Peyer's patch (tissue), 4 donors: Measurements from ENCODE around the gene TNRC6B.

Experiments
- POLR2A ChIP-seq, 2 donors: fragments of 450-650 bp; IDR thresholded peaks; one replicate each; pipeline ENCODE4 v1.5.1; 2017; ENCODE audit warnings: antibody characterized with exemption in 2 of 2, mild to moderate bottlenecking in 2 of 2, moderate library complexity in 2 of 2
- TF ChIP-seq, protein P1 (sequence below), 6 experiments: fragments of 450-650 bp in 4 of 6; fragments of 200-600 bp in 2 of 6; sonication (generic) in 1 of 6; IDR thresholded peaks; one replicate each; pipeline ENCODE4 v1.5.1; 2017 to 2019; ENCODE audit warnings: antibody characterized with exemption in 6 of 6, mild to moderate bottlenecking in 3 of 6, moderate library complexity in 1 of 6

DNA sequence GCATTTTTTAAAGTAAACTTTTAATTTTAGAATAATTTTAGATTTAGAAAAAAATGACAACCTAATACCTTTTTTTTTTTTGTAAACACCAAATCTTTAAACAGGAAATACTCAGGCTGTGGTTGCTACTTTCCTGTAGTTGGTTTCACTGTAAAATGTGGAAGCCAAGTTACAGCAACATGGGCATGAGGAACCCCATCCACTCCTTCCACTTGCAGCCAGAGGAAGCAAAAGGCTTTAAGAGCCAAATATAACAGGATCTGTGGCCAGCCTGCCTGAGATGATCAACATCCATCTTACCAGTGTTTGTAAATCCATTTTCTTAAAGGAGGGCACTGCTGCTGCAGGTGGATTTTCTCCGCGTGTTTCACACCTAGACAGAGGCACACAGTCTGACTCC is 66.2 kb downstream of the TNRC6B start:
- TF ChIP-seq, protein P1, sequence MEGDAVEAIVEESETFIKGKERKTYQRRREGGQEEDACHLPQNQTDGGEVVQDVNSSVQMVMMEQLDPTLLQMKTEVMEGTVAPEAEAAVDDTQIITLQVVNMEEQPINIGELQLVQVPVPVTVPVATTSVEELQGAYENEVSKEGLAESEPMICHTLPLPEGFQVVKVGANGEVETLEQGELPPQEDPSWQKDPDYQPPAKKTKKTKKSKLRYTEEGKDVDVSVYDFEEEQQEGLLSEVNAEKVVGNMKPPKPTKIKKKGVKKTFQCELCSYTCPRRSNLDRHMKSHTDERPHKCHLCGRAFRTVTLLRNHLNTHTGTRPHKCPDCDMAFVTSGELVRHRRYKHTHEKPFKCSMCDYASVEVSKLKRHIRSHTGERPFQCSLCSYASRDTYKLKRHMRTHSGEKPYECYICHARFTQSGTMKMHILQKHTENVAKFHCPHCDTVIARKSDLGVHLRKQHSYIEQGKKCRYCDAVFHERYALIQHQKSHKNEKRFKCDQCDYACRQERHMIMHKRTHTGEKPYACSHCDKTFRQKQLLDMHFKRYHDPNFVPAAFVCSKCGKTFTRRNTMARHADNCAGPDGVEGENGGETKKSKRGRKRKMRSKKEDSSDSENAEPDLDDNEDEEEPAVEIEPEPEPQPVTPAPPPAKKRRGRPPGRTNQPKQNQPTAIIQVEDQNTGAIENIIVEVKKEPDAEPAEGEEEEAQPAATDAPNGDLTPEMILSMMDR (IDR thresholded peaks at IDR 0.05), result no peak
- TF ChIP-seq POLR2A (IDR thresholded peaks at IDR 0.05), result no peak
